Ovary (tissue), 3 donors: ENCODE results near the gene KRT78.

Experiments
- CTCF ChIP-seq, 3 donors: fragments of 450-650 bp in 2 of 3; fragments of 200-600 bp in 1 of 3; IDR thresholded peaks; one replicate each; pipeline versions ENCODE4 v1.5.1 to v1.8.0; 2016 to 2022; ENCODE audit warnings: antibody characterized with exemption in 3 of 3, mild to moderate bottlenecking in 1 of 3
- EP300 ChIP-seq: sonication (generic); formaldehyde crosslinking; IDR thresholded peaks from one replicate; pipeline ENCODE4 v1.6.1; 2017; ENCODE audit warnings: antibody characterized with exemption
- POLR2A ChIP-seq: fragments of 450-650 bp; IDR thresholded peaks from one replicate; pipeline ENCODE4 v1.6.1; 2017; ENCODE audit warnings: antibody characterized with exemption, mild to moderate bottlenecking, moderate library complexity
- donor health status: DM: no; HTN: no; CAD: no.

GRCh38 chr12:52871291-52872039, 22.7 kb upstream of the KRT78 start:
- TF ChIP-seq CTCF (IDR thresholded peaks at IDR 0.05) (no peak), POLR2A (no peak), EP300 (no peak)
